Spleen (tissue), 7 donors: ENCODE data around the gene S100A7.

Experiments used
- CTCF ChIP-seq, 11 experiments: fragments of 200-600 bp in 7 of 11; fragments of 450-650 bp in 4 of 11; sonication (generic) in 4 of 11; IDR thresholded peaks in 8 of 11; conservative IDR thresholded peaks in 3 of 11; 1 replicate in 7 of 11; 2 replicates in 4 of 11; pipeline versions ENCODE4 v1.4.0 to v1.8.0; 2016 to 2021; ENCODE audit warnings: antibody characterized with exemption in 11 of 11, inconsistent platforms in 4 of 11, mild to moderate bottlenecking in 1 of 11
- POLR2A ChIP-seq, 3 donors: fragments of 450-650 bp; IDR thresholded peaks; one replicate each; pipeline ENCODE4 v1.5.1; 2017; ENCODE audit warnings: antibody characterized with exemption in 3 of 3, mild to moderate bottlenecking in 1 of 3
- donor health status: DM: no; HTN: no; CAD: no; lungs with moderate emphysema.
- donor health status: DM: no; HTN: no; CAD: no.
- donor health status: DM: no; HTN: no; CAD: no.

- TF ChIP-seq CTCF (IDR thresholded peaks at IDR 0.05 in 8 of 11, conservative IDR thresholded peaks at IDR 0.05 in 3 of 11) (no peak), POLR2A (IDR thresholded peaks at IDR 0.05) (no peak)
Observed at GRCh38 chr1:153430561-153430960, 29.9 kb downstream of the S100A7 start.
